Retinal pigment epithelial cell (primary cell): ENCODE measurements around the gene FCHSD2.
"Not testable (repeated sequence)": the region's sequence is repeated elsewhere in the genome, so short reads cannot be mapped to it uniquely, and the experiment has no call there.

Source experiments
- DNase-seq: peaks from one replicate; pipeline ENCODE4 v3.0.0-alpha.2; 2010; ENCODE audit warnings: low read depth
- H3K4me3 ChIP-seq: 2 replicates; pipeline ENCODE4 v1.5.1; 2011; ENCODE audit warnings: mild to moderate bottlenecking, low read length, control low read depth, moderate library complexity
- TF ChIP-seq, protein P1 (sequence below): conservative IDR thresholded peaks from 2 replicates; pipeline ENCODE4 v1.5.1; 2011; ENCODE audit warnings: low read depth, low read length, control low read depth, inconsistent platforms

The FCHSD2 gene

DNA sequence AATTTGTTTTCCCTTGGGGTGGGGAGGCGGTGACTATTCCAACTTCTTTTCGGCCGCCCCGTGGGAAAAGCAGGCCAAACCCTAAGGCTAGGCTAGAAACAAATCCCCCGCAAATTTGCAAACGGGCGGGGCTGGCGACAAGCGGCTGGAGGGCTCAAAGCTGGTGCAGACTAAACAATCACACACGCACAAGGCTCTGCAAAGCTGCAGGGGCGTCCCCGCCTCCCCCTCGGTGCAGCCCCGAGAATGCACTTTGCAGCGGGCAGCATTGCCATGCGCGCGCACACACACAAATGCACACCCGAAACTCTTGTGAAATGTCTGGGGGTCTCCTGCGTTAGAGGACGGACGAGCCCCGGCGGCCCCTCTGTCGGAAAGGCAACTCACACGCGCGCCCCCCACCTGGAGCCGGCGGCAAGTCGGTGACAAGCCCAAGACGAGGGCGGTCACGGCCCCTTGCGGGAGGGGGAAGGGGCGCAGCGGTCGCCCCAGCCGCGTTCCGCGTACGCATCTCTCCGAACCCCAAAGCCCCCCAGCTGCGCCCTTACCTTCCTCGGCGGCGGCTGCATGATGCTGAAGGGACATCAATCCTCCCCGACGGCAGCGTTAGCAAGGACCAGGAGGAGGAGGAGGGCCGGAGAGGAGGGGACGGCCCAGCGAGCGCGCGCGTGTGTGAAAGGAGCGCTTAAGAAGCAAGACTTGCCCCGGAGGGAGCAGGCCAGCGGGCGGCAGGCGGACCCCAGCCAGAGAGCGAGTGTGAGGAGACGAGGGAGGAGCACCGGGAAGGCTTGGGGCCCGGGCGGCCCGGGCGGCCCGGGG lies 600 bp downstream of the FCHSD2 start:
- peak overlapping the region; percentile 86 for H3K4me3 ChIP-seq
- no peak for DNase-seq
- TF ChIP-seq, protein P1, sequence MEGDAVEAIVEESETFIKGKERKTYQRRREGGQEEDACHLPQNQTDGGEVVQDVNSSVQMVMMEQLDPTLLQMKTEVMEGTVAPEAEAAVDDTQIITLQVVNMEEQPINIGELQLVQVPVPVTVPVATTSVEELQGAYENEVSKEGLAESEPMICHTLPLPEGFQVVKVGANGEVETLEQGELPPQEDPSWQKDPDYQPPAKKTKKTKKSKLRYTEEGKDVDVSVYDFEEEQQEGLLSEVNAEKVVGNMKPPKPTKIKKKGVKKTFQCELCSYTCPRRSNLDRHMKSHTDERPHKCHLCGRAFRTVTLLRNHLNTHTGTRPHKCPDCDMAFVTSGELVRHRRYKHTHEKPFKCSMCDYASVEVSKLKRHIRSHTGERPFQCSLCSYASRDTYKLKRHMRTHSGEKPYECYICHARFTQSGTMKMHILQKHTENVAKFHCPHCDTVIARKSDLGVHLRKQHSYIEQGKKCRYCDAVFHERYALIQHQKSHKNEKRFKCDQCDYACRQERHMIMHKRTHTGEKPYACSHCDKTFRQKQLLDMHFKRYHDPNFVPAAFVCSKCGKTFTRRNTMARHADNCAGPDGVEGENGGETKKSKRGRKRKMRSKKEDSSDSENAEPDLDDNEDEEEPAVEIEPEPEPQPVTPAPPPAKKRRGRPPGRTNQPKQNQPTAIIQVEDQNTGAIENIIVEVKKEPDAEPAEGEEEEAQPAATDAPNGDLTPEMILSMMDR, result no peak

DNA sequence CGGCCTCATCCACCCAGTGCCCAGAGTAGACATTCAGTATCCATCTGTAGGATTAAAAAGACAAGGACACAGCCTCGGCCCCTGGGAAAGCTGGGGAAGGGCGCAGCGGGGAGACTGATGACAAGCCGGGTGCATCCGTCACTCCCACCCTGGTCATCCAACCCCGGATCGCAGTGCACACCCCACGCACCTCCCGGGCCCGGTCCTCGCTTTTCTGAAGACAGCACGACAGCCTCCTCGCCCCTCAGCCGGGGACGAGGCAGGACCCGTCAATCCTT lies 1.1 kb downstream of the FCHSD2 start:
- no peak for DNase-seq
- H3K4me3 ChIP-seq, result peak overlapping the region; percentile 86
- TF ChIP-seq, protein P1, result no peak

- TF ChIP-seq, protein P1, result no peak
- no peak for DNase-seq
- peak overlapping the region; percentile 86 for H3K4me3 ChIP-seq
Measured at GRCh38 chr11:73140213-73141030, 1.7 kb downstream of the FCHSD2 start.

DNA sequence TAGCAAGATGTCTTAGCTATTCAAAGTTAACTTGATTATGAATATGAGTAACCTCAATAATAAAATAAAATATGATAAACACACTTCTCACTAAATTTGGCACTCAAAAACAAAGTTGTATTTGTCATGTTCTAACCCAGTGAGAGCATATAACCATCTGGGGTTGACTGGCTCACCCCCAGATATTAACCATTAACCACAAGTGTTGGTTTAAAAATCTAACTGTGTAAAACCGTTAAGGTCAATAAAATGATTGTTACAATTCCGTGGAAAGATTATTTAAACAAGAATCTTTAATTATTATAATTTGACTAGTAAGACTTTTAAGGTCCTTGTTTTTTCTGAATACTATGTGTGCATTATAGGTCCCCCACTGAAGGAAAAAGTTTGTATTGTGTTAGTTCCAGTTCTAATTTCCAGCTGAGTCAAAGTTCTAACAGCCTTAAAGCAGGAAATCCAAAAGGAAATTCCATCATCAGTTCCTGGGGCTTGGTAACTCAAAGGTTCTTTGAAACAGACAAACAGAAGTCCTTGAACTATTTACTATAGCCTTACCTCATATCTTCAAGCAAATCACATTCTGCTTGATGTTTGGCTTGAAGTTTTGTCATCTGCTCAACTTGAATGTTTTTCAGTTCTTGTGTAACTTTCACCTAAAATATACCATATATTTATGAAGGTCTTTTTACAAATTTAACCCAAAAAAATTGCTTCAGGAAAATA lies 2.5 kb downstream of the FCHSD2 start:
- no peak overlapping the region for H3K4me3 ChIP-seq
- no peak for DNase-seq
- TF ChIP-seq, protein P1, result no peak

DNA sequence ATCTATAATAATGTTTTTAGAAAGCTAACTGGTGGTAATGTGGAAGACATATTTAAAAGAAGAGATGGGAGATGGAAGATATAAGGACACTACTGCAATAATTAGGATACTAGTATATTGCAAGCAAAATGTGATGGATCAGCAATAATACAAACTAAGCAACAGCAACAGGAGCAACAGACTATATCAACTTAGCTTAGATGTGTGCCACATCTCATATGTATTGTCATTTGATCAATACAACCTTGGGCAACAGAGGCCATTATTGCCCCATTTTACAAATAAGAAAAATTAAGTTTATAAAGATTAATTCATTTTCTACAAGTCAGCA lies 4.2 kb downstream of the FCHSD2 start:
- no peak for DNase-seq
- H3K4me3 ChIP-seq, result no peak overlapping the region
- TF ChIP-seq, protein P1, result no peak

DNA sequence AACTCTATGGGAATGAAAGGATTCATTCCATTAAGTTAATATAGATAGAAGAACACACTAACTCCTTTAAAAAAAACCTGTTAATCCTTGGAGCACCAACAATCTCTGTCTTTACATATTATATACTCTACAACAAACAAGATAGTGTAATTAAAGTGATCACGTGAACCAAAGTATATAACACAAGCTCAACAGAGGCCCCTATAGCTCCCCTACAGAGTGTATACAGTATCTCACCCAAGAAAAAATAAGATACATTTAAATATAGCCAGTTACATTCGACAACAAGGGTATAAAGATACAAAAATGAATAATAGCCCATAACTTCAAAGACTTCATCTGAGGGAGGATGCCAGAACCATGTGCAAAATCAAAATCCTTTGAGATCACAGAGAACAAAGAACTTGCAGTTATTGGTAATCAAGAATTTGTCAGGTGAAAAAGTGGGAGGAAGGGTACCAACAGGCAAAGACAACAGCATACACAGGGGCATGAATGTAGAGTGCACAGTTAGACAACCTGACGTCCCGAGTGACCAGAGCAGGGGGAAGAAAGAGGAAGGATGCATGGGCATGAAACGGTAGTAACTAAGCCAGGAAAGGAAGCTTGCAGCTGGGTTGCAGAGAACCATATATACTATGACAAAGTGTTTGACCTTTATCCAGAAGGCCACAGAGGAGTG lies 4.7 kb downstream of the FCHSD2 start:
- no peak overlapping the region for H3K4me3 ChIP-seq
- no peak for DNase-seq
- TF ChIP-seq, protein P1, result no peak

DNA sequence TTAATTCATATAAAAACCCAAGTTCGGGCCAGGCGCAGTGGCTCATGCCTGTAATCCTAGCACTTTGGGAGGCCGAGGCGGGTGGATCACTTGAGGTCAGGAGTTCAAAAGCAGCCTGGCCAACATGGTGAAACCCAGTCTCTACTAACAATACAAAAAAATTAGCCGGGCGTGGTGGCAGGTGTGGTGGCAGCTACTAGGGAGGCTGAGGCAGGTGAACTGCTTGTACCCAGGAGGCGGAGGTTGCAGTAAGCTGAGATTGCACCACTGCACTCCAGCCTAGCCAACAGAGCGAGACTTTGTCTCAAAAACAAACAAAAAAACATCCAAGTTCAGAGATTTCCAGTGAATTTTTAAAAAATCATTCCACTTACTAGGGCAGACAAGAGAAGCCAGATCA lies 5.4 kb downstream of the FCHSD2 start:
- not testable (repeated sequence) for DNase-seq, H3K4me3 ChIP-seq
